AG04450 (cell line): ENCODE measurements around the gene LRP1B. TPM values are rescaled to one million over a fixed set of nuclear protein-coding genes. Genes with fewer than 3 reads are reported as not detected.

ENCODE experiments used
- CTCF ChIA-PET: fragments of 300-600, 350-600 bp; formaldehyde crosslinking; extraction: SDS; loops from one replicate; lab custom pipeline; 2022; ENCODE audit warnings: antibody characterized with exemption, inconsistent platforms; lab: Charles Lee
- POLR2A ChIA-PET: fragments of 350-600 bp; formaldehyde crosslinking; extraction: SDS; loops from one replicate; lab custom pipeline; 2021; ENCODE audit warnings: antibody characterized with exemption, inconsistent platforms; lab: Yijun Ruan, JAX
- DNase-seq: peaks from one replicate; pipeline ENCODE4 v3.0.0-alpha.2; 2011; ENCODE audit warnings: low read depth, low spot score
- H3K27ac ChIP-seq: one replicate; pipeline ENCODE4 v1.5.1; 2012; ENCODE audit warnings: low read depth, low read length, control low read depth
- H3K27me3 ChIP-seq: one replicate; pipeline ENCODE4 v1.6.0; 2012; ENCODE audit warnings: low read length; ENCODE audit not compliant: control insufficient read depth, insufficient read depth
- H3K4me3 ChIP-seq: 2 replicates; pipeline ENCODE4 v1.5.1; 2011; ENCODE audit warnings: mild to moderate bottlenecking, low read depth, low read length, control low read depth
- H3K9me3 ChIP-seq: 2 replicates; pipeline ENCODE4 v1.5.1; 2012; ENCODE audit warnings: low read length; ENCODE audit not compliant: control insufficient read depth, insufficient read depth
- CTCF ChIP-seq: IDR thresholded peaks from 2 replicates; pipeline ENCODE4 v1.5.1; 2011; ENCODE audit warnings: low read depth, low read length, control low read depth, inconsistent platforms
- polyA plus RNA-seq: library from polyadenylated mRNA; depleted of rRNA; stranded (reverse); fragments of >200 nt; gene quantifications from 2 replicates; pipeline ENCODE4 v1.2.3, GENCODE V29; 2011

LRP1B gene
- polyA plus RNA-seq, 1 experiment = 0.15 TPM

GRCh38 chr2:141741652-141742051, 389.2 kb downstream of the LRP1B start:
- Histone ChIP-seq H3K4me3 (no peak overlapping the region), H3K27ac (no peak overlapping the region), H3K9me3 (no peaks in the 10 kb centered on the region), H3K27me3 (no peaks in the 10 kb centered on the region)
- DNase-seq = no peak
- no peak for TF ChIP-seq CTCF
- ChIA-PET CTCF (interaction anchor here (0.6 kb wide), 1 partner anchor 231 kb away, joined by 3 read pairs; no protein-coding TSS in a partner anchor), POLR2A (no interaction called here)

DNA sequence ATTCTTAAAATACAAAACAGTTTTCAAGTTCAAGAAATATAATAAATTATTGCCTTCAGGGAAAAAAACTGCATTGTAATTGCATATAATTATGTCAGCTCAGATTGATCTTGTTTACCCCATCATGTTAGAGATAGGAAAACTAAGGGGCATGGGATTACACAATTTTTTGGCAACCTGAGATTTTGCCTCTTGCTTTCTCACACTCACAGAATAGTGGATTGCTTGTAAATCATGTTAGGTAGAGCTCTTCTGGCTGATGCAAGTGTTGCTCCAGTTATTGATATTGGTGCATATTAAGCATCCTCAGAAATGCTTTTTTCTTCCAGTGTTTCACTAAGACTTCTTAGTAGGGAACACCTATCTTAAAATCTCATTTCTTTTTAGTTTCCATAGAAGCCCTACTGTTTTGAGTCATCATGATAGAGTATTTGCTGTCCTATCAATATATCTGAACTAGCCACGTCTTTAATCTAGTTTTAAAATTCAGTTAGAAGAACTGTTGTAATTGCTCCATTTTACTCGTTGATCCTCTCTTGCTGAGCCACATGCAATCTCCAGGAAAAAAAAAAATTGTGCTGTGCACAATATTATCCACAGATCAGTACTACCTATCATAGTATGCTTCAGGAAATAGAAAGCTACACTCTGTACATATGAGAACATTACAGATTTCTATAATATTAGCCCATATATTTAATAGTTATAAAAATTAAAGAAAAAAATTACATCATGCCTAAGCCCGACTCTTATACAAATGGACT, 393.1 kb downstream of the LRP1B start:
- no peak for TF ChIP-seq CTCF
- CTCF ChIA-PET = no interaction called here
- no peak overlapping the region for H3K4me3 ChIP-seq
- H3K27ac ChIP-seq = no peak overlapping the region
- H3K27me3 ChIP-seq = no peaks in the 10 kb centered on the region
- DNase-seq = no peak
- POLR2A ChIA-PET = no interaction called here
- H3K9me3 ChIP-seq = no peaks in the 10 kb centered on the region

DNA sequence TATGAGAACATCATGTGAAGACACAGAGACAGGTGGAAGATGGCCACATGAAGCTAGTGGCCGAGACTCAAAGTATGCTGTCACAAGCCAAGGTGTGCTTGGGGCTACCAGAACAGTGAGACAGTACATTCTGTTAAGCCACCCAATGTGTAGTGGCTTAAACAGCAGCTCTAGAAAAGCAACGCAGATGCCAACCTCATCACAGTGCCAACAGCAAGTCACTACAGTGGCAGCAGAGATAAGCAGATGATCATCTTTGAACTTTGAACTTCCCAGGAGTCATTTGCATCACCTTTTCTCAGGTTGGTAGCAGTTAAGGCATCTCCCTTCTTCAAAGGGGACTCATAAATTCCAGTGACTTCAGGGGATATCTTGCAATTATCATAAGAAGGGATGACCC, 394.4 kb downstream of the LRP1B start:
- CTCF ChIA-PET = no interaction called here
- H3K4me3 ChIP-seq = no peak overlapping the region
- no peaks in the 10 kb centered on the region for H3K9me3 ChIP-seq
- DNase-seq = no peak
- no peaks in the 10 kb centered on the region for H3K27me3 ChIP-seq
- TF ChIP-seq CTCF = no peak
- POLR2A ChIA-PET = no interaction called here
- no peak overlapping the region for H3K27ac ChIP-seq

DNA sequence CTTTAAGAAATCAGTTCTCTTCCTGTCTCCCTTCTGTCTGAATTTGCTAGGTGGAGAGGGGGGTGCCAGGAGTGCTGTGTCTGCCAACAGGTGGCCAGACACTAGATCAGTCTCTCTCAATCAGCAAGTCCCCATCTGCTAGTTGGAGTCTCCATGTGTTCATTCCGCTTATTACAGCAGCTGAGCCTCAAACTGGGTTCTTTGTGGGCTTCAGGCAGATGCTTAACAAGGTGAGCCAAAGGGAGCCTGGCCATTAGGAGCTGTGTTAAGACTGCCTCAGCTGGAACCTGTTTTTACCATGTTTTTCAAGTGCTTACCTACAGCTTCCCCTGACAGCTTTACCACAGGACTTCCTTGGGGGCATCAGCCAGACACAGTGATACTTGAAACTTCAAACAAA, 401.9 kb downstream of the LRP1B start:
- H3K4me3 ChIP-seq = no peak overlapping the region
- no peaks in the 10 kb centered on the region for H3K9me3 ChIP-seq
- ChIA-PET POLR2A (no interaction called here), CTCF (no interaction called here)
- H3K27ac ChIP-seq = no peak overlapping the region
- H3K27me3 ChIP-seq = no peaks in the 10 kb centered on the region
- no peak for DNase-seq
- no peak for TF ChIP-seq CTCF

DNA sequence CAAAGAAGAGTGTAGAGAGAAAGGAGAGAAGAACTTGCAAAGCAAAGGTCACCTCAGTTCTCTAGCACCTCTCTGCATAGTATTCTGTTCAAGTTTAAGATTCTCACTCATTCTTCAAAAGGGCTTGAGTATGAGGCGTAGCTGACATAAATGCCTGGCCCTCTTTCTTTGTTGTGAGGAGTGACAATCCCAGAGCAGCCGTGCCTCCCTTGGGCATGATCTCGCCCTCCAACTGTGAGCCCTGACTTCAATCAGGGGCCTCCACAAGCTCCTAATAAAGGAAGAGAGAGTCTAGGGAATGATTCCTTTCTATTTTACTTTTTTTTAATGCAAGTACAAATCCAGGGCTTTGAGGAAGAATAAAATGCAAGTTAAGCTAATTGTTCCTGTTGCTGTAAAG, 402.7 kb downstream of the LRP1B start:
- DNase-seq = no peak
- no peaks in the 10 kb centered on the region for H3K9me3 ChIP-seq
- no peak overlapping the region for H3K4me3 ChIP-seq
- TF ChIP-seq CTCF = no peak
- ChIA-PET POLR2A (no interaction called here), CTCF (no interaction called here)
- H3K27ac ChIP-seq = no peak overlapping the region
- no peaks in the 10 kb centered on the region for H3K27me3 ChIP-seq
